Measurements from ENCODE around the gene FAM236A.
"Not testable (repeated sequence)": the region's sequence is repeated elsewhere in the genome, so short reads cannot be mapped to it uniquely, and the experiment has no call there.

The FAM236A gene

GRCh38 chrX:72937906-72938305 is at the start of gene FAM236A:
Gene FAM236A (plus strand): TSS chrX:72938206. CDS start chrX:72938263, 57 bp downstream.
- DNase-seq: not testable (repeated sequence)

- DNase-seq: not testable (repeated sequence)
Observed at GRCh38 chrX:72889740-72890139, 48.3 kb upstream of the FAM236A start.

DNA sequence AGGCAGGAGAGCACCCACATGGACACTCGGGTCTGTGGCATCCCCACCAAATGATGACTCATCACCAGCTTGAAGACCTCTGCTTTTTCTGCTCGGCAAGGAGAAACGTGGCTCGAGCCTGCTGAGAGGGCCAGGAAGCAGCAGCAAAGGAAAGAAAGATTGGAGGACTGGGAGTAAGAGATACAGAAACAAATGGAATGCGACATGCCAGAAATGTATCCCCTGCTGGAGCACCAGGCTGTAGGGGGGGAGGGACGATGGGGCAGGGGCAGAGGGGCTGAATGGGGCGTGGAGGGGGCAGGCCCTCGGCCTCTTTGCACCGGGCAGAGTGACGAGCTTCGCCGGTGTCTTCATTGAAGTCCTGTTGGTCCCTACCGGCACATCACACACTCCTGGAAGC is 25.7 kb upstream of the FAM236A start, which contains the start of gene FAM236C:
Gene FAM236C (plus strand): TSS at position 301 of the 400 bp plus-strand sequence. CDS start 100 bp downstream, outside the sequence.
- DNase-seq: not testable (repeated sequence)

- DNase-seq: not testable (repeated sequence)
Observed at GRCh38 chrX:72916096-72916495, 21.9 kb upstream of the FAM236A start.

DNA sequence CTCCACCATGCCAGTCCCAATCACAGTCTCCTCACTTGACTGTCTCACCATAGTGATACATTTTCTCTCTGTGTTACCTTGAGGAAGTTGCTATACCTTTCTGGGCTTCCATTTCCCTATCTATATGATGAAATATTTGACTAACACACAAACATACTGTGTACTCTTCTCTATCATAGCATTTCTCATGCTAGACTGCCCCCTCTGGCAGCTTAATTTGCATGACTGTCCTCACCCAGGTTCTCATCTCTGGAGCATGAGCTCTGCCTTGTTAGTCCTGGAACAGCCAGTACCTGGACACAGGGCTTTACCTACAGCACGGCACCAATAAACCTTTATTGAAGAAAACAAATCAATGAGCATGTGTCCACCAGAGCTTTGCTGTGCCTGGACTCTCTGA is 5.7 kb upstream of the FAM236A start:
- not testable (repeated sequence) for DNase-seq

DNA sequence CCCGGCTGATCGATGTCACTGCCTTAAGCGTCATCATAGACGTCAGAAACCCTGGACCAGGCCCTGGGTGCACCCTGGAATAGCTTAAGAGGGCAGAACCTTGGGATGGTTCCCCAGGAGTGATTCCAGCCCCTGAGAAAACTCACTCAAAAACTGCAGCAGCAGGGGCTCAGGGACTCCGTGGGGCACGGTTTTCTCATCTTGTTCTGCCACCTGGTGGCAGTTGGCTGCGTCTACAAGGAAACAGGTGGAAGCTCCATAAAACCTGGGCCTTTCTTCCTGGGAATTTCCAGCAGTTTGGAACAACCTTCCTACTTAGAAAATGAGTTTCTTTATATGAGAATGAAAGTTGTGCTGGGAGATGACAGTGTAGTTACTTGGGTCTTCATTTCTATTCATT is 1.6 kb upstream of the FAM236A start:
- DNase-seq: not testable (repeated sequence)

DNA sequence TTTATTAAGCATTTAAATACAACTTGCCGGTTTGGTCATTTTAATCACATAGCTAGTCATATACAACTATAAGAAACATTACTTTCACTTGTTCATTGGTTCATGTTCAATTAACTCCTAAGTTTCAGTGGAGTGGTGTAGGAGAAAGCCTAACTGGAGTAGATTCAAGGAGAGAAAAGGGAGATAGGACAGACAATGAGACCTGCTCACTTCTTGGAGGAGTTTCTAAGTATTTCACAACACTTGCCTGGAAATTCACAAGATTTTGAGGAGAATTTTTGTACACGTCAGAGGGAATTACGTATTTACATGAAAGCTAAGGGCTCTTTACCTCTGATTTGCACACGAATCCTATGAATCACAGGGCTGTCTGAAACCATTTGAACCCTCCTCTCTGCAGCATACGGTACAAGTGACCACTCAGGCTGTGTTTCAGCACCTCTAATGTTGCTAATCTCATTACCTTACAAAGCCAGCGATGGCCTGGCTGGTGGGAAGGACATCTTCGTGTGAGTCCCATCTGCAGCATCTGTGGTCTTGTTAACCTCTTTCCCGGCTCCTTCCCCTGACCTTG is 1.0 kb upstream of the FAM236A start:
- not testable (repeated sequence) for DNase-seq

- DNase-seq: not testable (repeated sequence)
Observed at GRCh38 chrX:72942272-72942671, 4.3 kb downstream of the FAM236A start.

GRCh38 chrX:72943035-72943818 is 5.2 kb downstream of the FAM236A start:
- not testable (repeated sequence) for DNase-seq

GRCh38 chrX:72943819-72944169 is 5.8 kb downstream of the FAM236A start, which contains the start of gene DMRTC1:
Gene DMRTC1 (minus strand): TSS chrX:72943837. CDS start chrX:72875694, 68,143 bp downstream.
- DNase-seq: not testable (repeated sequence)

DNA sequence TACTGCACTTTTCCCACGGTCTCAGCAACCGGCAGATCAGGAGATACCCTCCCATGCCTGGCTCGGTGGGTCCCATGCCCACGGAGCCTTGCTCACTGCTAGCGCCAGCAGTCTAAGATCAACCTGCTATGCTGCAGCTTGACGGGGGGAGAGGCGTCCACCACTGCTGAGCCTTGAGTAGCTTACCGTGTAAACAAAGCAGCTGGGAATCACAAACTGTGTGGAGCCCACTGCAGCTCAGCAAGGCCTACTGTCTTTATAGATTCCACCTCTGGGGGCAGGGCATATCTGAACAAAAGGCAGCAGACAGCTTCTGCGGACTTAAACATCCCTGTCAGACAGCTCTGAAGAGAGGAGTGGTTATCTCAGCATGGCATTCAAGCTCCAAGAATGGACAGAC is 22.0 kb downstream of the FAM236A start:
- DNase-seq: not testable (repeated sequence)

DNA sequence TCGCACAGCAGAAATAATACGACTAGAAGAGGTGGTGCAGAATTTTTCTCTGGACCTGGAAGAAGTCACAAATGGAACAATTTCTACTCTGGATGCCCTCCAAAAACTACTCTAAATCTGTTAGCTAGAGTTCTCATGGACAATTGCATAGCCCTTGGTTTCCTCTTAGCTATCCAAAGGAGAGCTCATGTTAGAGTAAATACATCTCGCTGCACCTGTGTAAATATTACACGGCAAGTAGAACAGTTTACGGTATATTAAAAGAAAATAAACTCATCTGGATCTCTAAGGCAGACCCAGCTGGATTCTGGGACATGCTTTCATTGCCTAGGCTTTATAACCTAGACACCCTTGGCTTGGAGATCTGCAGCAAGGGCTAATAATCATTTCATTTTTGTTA is 33.9 kb downstream of the FAM236A start:
- DNase-seq: not testable (repeated sequence)

DNA sequence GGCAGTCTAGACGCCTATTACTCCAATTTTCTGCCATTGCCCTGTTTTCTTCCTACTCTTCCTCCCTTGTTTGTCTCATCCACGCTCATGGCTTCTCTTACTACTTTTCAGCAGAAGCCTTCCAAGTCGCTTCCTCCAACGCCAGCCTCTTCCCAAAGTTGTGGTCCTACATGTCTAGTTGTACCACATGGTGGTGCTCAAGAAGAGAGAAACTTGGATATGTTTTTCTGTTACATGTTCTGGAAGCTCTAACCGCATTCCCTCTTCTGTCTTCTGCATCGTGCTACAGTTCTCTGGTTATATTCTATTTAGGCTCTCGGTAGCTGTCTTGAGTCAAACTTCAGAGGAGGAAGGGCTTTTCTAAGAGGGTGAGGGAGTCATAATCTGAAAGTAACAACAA is 36.9 kb downstream of the FAM236A start:
- DNase-seq: not testable (repeated sequence)

DNA sequence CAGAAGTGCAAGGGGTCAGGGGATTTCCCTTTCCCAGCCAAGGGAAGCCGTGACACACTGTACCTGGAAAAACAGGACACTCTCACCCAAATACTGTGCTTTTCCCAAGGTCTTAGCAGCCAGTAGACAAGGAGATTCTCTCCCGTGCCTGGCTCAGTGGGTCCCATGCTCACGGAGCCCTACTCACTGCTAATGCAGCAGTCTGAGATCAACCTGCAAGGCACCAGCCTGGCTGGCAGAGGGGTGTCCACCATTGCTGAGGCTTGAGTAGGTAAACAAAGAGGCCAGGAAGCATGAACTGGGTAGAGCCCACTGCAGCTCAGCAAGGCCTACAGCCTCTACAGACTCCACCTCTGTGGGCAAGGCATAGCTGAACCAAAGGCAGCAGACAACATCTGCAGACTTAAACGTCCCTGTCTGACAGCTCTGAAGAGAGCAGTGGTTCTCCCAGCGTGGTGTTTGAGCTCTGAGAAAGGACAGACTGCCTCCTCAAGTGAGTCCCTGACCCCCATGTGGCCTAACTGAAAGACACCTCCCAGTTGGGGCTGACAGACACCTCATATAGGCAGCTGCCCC is 43.0 kb downstream of the FAM236A start:
- DNase-seq: not testable (repeated sequence)

Measured in erythroblast (primary cell).